HG02852 (cell line): ENCODE data around the gene SCGB1D4.
"Not testable (repeated sequence)": the region's sequence is repeated elsewhere in the genome, so short reads cannot be mapped to it uniquely, and the experiment has no call there.

Source experiments
- ATAC-seq: cut with Tn5 transposase; IDR thresholded peaks from one replicate; pipeline ENCODE4 v1.9.1; 2021; ENCODE audit warnings: mild to moderate bottlenecking, moderate library complexity; ENCODE audit not compliant: unreplicated experiment

SCGB1D4 gene

GRCh38 chr11:62298975-62299374 lies at the start of gene SCGB1D4:
Gene SCGB1D4, minus strand, starts transcription at chr11:62299075. Its CDS starts 65 bp downstream, at chr11:62299010.
- no peak for ATAC-seq

- ATAC-seq, result no peak
These were observed 47.0 kb upstream of the SCGB1D4 start for GRCh38 chr11:62345861-62346260.

- no peak for ATAC-seq
These were observed 45.3 kb upstream of the SCGB1D4 start for GRCh38 chr11:62344210-62344609.

GRCh38 chr11:62343646-62344190 lies 44.8 kb upstream of the SCGB1D4 start:
- ATAC-seq, result not testable (repeated sequence)

- no peak for ATAC-seq
These were observed 42.7 kb upstream of the SCGB1D4 start for GRCh38 chr11:62341588-62341987.

GRCh38 chr11:62340269-62340901 lies 41.5 kb upstream of the SCGB1D4 start:
- no peak for ATAC-seq

- ATAC-seq, result no peak
These were observed 39.3 kb upstream of the SCGB1D4 start for GRCh38 chr11:62338218-62338617.

GRCh38 chr11:62337303-62338181 lies 38.7 kb upstream of the SCGB1D4 start, which contains the start of gene ASRGL1:
Gene ASRGL1, plus strand, starts transcription at chr11:62337448. Its CDS starts 530 bp downstream, at chr11:62337978.
- ATAC-seq, result peak; percentile 73

- not testable (repeated sequence) for ATAC-seq
These were observed 38.1 kb upstream of the SCGB1D4 start for GRCh38 chr11:62336949-62337302.

- no peak for ATAC-seq
These were observed 34.9 kb upstream of the SCGB1D4 start for GRCh38 chr11:62333768-62334167.

GRCh38 chr11:62331264-62331663 lies 32.4 kb upstream of the SCGB1D4 start:
- not testable (repeated sequence) for ATAC-seq

- ATAC-seq, result not testable (repeated sequence)
These were observed 28.7 kb upstream of the SCGB1D4 start for GRCh38 chr11:62327541-62327940.

GRCh38 chr11:62326719-62327118 lies 27.8 kb upstream of the SCGB1D4 start:
- not testable (repeated sequence) for ATAC-seq

GRCh38 chr11:62325781-62326180 lies 26.9 kb upstream of the SCGB1D4 start:
- ATAC-seq, result not testable (repeated sequence)

GRCh38 chr11:62324731-62325556 lies 26.1 kb upstream of the SCGB1D4 start:
- no peak for ATAC-seq

GRCh38 chr11:62322524-62322923 lies 23.6 kb upstream of the SCGB1D4 start:
- ATAC-seq, result no peak

- ATAC-seq, result no peak
These were observed 16.6 kb upstream of the SCGB1D4 start for GRCh38 chr11:62315431-62315830.

- ATAC-seq, result no peak
These were observed 11.1 kb upstream of the SCGB1D4 start for GRCh38 chr11:62309991-62310390.

GRCh38 chr11:62307950-62308349 lies 9.1 kb upstream of the SCGB1D4 start:
- ATAC-seq, result no peak

GRCh38 chr11:62306227-62306626 lies 7.4 kb upstream of the SCGB1D4 start:
- ATAC-seq, result no peak

- no peak for ATAC-seq
These were observed 3.4 kb downstream of the SCGB1D4 start for GRCh38 chr11:62295504-62295903.
